Activated CD4-positive, alpha-beta T cell treated with anti-CD3 and anti-CD28 coated beads, Interleukin-2, amount 10 ng/mL, durations not matched to agents 7 days and 5 days (primary cell): Measurements from ENCODE around the gene SNRPA1. TPM values are rescaled to one million over a fixed set of nuclear protein-coding genes. Genes with fewer than 3 reads are reported as not detected.

Experiments
- CTCF ChIA-PET: fragments of 350-600 bp; sonication (Branson Sonifier 250); formaldehyde crosslinking; loops from one replicate; lab custom pipeline; 2021; ENCODE audit warnings: antibody characterized with exemption; lab: Charles Lee
- POLR2A ChIA-PET: fragments of 350-600 bp; sonication (Branson Sonifier 250); formaldehyde crosslinking; loops from one replicate; lab custom pipeline; 2021; ENCODE audit warnings: antibody characterized with exemption; lab: Charles Lee
- DNase-seq: peaks from one replicate; pipeline ENCODE4 v3.0.0-alpha.2; 2020
- H3K27ac Mint-ChIP-seq: one replicate; pipeline ENCODE4 v1.8.0; 2021; ENCODE audit warnings: mild to moderate bottlenecking, moderate library complexity, mixed read lengths
- H3K27me3 Mint-ChIP-seq: one replicate; pipeline ENCODE4 v1.8.0; 2021; ENCODE audit warnings: mixed read lengths
- H3K36me3 Mint-ChIP-seq: one replicate; pipeline ENCODE4 v1.8.0; 2021; ENCODE audit warnings: low read depth, mixed read lengths
- H3K4me1 Mint-ChIP-seq: one replicate; pipeline ENCODE4 v1.8.0; 2021; ENCODE audit warnings: mixed read lengths
- H3K4me3 Mint-ChIP-seq: one replicate; pipeline ENCODE4 v1.8.0; 2021; ENCODE audit warnings: mild to moderate bottlenecking, moderate library complexity, mixed read lengths
- H3K9me3 Mint-ChIP-seq: one replicate; pipeline ENCODE4 v1.8.0; 2021; ENCODE audit warnings: mixed read lengths
- total RNA-seq, 2 experiments: library from RNA; stranded (reverse); gene quantifications; one replicate each; pipeline ENCODE4 v1.2.3, GENCODE V29; 2021

SNRPA1 gene
- total RNA-seq, 2 experiments from 2014 or later: 92.8 to 109 TPM

- POLR2A ChIA-PET: interaction anchor here (2.3 kb wide), 1 partner anchor 256 kb away, joined by 4 read pairs; no protein-coding TSS in a partner anchor
- no peak overlapping the region for H3K4me3 Mint-ChIP-seq
Observed at GRCh38 chr15:101262551-101262950, 32.5 kb downstream of the SNRPA1 start.

DNA sequence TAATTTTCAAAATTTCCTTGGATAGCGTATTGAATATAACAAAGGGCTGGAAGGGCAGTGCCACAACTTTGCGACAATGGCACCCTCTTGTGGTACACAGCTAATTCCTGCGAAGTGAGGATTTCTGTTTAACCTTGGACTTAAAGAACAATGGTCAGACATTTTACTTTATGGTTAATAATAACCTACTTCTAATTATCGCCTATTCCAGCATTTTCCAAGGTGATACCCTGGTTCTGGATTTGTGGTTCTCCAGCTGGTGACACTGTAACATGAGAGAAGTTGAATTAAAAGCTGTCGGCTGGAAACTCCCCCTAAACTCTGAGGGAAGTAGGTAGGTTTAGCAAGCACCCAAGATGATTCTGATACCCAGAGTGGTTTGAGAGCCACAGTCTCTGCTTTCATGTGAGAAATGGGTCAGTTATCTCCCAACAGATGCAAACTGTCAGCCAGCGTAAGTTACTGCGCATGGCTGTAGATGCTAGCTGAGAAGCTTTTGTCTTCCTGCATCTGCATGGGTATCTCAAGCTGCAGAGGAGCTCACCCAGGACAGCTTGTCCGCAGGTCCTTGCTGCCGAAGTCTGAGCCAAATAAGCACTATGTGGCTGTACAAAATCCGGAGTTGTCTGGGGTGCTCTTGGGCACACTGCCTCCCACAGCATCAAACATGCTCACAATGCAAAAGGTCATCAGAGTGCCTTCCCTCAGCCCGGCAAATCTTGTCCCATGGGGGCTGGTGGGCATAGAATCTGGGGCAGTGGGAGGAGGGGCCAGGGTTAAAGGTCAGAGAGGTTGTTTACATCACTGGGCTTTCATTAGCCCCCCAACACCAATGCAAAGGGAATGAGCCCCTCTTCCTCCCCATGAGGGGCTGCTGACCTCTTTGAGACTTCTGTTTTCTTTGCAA lies 36.6 kb downstream of the SNRPA1 start:
- CTCF ChIA-PET: interaction anchor here (0.6 to 4.7 kb wide), 19 partner anchors 8 to 250 kb away, joined by 3 to 43 read pairs (median 6); no protein-coding TSS in a partner anchor
- Mint-ChIP-seq H3K27ac (no peak overlapping the region), H3K27me3 (peaks cover 15% of the 10 kb centered on the region), H3K36me3 (no peaks in the 10 kb centered on the region), H3K4me3 (no peak overlapping the region), H3K4me1 (peaks cover 30% of the 10 kb centered on the region), H3K9me3 (no peaks in the 10 kb centered on the region)
- peak; percentile 63 for DNase-seq
- POLR2A ChIA-PET: interaction anchor here (0.6 kb wide), 1 partner anchor 10 kb away, joined by 5 read pairs; no protein-coding TSS in a partner anchor

More at GRCh38 chr15:101262551-101262950, 32.5 kb downstream of the SNRPA1 start:
- CTCF ChIA-PET: interaction anchor here (0.5 to 2.1 kb wide), 2 partner anchors 27 to 177 kb away, joined by 3 to 4 read pairs; no protein-coding TSS in a partner anchor
- no peak for DNase-seq
- Mint-ChIP-seq H3K4me1 (peaks cover 6% of the 10 kb centered on the region), H3K27me3 (peaks cover 15% of the 10 kb centered on the region), H3K27ac (no peak overlapping the region), H3K36me3 (no peaks in the 10 kb centered on the region), H3K9me3 (no peaks in the 10 kb centered on the region)

DNA sequence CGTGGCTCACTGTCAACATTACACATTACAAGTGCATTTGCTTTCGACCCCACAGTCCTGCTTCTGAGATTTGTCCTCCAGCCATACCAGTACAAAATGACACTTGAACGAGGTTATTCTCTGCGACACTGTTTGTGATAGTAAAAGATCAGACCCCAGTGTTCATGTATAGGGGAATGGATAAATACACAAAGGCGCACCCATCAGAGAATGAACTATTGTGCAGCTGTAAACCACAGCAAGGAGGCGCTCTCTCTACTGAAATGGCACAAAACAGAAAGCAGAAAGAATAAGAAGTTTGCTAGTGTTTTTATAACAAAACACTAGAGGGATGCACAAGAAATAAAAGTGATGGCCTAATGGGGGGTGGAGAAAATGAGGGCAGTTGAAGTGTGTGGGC lies 38.3 kb downstream of the SNRPA1 start:
- POLR2A ChIA-PET: no interaction called here
- CTCF ChIA-PET: interaction anchor here (1.6 to 4.7 kb wide), 7 partner anchors 11 to 249 kb away, joined by 5 to 43 read pairs (median 13); no protein-coding TSS in a partner anchor
- H3K9me3 Mint-ChIP-seq: no peaks in the 10 kb centered on the region
- H3K27ac Mint-ChIP-seq: no peak overlapping the region
- peaks cover 15% of the 10 kb centered on the region for H3K27me3 Mint-ChIP-seq
- H3K4me3 Mint-ChIP-seq: no peak overlapping the region
- H3K36me3 Mint-ChIP-seq: no peaks in the 10 kb centered on the region
- DNase-seq: peak; percentile 41
- peaks cover 42% of the 10 kb centered on the region for H3K4me1 Mint-ChIP-seq

DNA sequence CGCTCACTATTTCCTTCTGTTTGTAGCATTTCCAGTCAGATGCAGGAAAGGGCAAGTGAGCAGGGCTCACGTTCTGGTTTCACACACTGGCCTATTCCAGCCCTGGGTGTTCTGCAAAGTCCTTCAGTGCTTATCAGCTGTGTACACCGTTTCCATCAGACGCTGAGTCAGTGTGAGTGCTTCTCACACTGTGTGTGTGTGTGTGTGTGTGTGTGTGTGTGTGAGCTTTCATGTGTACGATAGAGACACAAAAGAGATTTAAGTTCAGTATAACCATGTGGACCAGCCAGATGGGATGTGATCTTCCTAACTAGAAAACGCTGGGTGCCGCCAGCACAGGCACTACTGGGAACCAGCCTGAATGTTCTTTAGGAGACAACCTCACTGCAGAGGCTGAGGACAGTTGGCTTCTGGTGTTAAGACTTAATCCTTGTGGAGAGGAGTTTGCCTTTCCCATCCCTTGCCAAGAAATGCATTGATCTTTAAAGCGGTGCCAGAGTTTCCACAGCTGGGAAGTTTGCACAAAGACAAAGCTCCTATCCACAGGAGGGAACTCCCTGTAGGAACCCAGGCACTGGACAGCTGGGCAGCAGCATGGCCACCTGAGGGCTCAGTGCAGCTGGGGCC lies 39.3 kb downstream of the SNRPA1 start:
- Mint-ChIP-seq H3K27ac (no peak overlapping the region), H3K27me3 (peaks cover 15% of the 10 kb centered on the region), H3K4me3 (no peak overlapping the region), H3K4me1 (peaks cover 42% of the 10 kb centered on the region), H3K9me3 (no peaks in the 10 kb centered on the region), H3K36me3 (peaks cover 1% of the 10 kb centered on the region)
- CTCF ChIA-PET: interaction anchor here (0.7 to 4.7 kb wide), 13 partner anchors 11 to 338 kb away, joined by 3 to 43 read pairs (median 6); no protein-coding TSS in a partner anchor
- POLR2A ChIA-PET: no interaction called here
- no peak for DNase-seq

- ChIA-PET CTCF (interaction anchor here (1.3 to 4.7 kb wide), 8 partner anchors 10 to 247 kb away, joined by 3 to 43 read pairs (median 4); no protein-coding TSS in a partner anchor), POLR2A (no interaction called here)
- Mint-ChIP-seq H3K27me3 (peaks cover 12% of the 10 kb centered on the region), H3K27ac (no peak overlapping the region), H3K9me3 (no peaks in the 10 kb centered on the region), H3K4me1 (peaks cover 49% of the 10 kb centered on the region), H3K4me3 (no peak overlapping the region), H3K36me3 (peaks cover 8% of the 10 kb centered on the region)
- DNase-seq: no peak
Observed at GRCh38 chr15:101255051-101255395, 40.0 kb downstream of the SNRPA1 start.

GRCh38 chr15:101254157-101255050 lies 40.6 kb downstream of the SNRPA1 start:
- no peak overlapping the region for H3K4me3 Mint-ChIP-seq
- peaks cover 9% of the 10 kb centered on the region for H3K27me3 Mint-ChIP-seq
- no peaks in the 10 kb centered on the region for H3K9me3 Mint-ChIP-seq
- POLR2A ChIA-PET: no interaction called here
- H3K27ac Mint-ChIP-seq: no peak overlapping the region
- CTCF ChIA-PET: interaction anchor here (1.3 to 4.7 kb wide), 7 partner anchors 10 to 246 kb away, joined by 3 to 43 read pairs (median 6); no protein-coding TSS in a partner anchor
- H3K36me3 Mint-ChIP-seq: peaks cover 8% of the 10 kb centered on the region
- DNase-seq: no peak
- H3K4me1 Mint-ChIP-seq: peaks cover 55% of the 10 kb centered on the region

- H3K9me3 Mint-ChIP-seq: no peaks in the 10 kb centered on the region
- no peak for DNase-seq
- H3K27me3 Mint-ChIP-seq: no peaks in the 10 kb centered on the region
- peaks cover 64% of the 10 kb centered on the region for H3K4me1 Mint-ChIP-seq
- peak overlapping the region; percentile 97 for H3K27ac Mint-ChIP-seq
- ChIA-PET CTCF (interaction anchor here (0.9 to 2.2 kb wide), 7 partner anchors 10 to 245 kb away, joined by 3 to 10 read pairs (median 4); no protein-coding TSS in a partner anchor), POLR2A (no interaction called here)
- H3K36me3 Mint-ChIP-seq: peaks cover 14% of the 10 kb centered on the region
- H3K4me3 Mint-ChIP-seq: peak overlapping the region; percentile 89
Observed at GRCh38 chr15:101252836-101253235, 42.2 kb downstream of the SNRPA1 start.

DNA sequence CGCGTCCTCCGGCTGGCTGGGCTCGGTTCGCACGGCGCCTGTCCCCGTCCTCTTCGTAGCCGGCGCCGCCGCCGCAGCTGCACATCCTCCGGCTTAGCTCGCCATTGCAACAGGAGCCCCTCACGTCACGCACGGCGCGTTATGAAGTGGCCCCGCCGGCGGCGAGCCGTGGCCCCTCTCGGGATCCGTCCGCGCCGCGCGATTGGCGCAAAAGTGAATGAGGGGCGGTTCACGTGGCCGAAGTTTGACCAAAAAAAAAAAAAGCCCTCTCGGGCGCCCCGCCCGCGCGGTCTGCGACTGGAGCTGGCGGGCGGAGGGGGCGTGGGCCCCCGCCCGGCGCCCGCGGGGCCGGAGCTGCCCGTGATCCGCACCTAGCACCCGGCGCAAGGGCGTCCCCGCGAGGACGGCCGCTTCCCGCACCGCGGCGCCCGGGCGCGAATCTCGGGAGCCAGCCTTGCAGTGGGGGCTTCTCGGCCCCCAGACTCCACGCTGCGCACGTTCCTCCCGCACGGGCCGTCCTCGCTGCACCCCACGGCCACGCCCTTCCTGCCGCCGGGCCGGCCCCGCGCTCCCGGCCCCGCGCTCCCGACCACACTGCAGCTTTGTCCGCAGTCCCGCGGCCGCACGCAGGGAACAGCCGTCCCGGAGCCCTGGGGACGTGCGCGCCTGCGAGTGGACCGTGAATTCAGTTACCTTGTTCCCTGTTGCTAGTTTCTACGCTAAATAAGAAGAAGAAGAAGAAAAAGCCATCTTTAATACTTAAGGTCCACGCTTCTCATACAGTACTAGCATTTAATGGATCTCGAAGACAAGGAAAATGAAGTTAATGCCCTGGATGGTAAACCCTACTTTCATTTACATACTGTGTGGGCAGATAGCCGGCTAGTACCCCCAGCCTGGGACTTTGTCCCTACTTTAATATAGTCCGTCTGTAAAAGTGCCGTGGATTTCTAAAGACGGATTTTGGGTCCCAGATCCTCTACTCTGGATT lies 42.9 kb downstream of the SNRPA1 start, which contains the start of gene CHSY1:
Gene CHSY1, minus strand, starts transcription at position 219 of the 991 bp plus-strand sequence. CDS start 592 bp downstream, outside the sequence.
- CTCF ChIA-PET: interaction anchor here (0.6 to 2.2 kb wide), 14 partner anchors 9 to 244 kb away, joined by 3 to 10 read pairs (median 4); no protein-coding TSS in a partner anchor
- peak within 1 kb of the TSS; percentile 97 for H3K27ac Mint-ChIP-seq
- peaks cover 16% of the 10 kb centered on the region for H3K36me3 Mint-ChIP-seq
- no peaks in the 10 kb centered on the region for H3K9me3 Mint-ChIP-seq
- POLR2A ChIA-PET: interaction anchor here (1.0 kb wide), 1 partner anchor 140 kb away, joined by 3 read pairs; no protein-coding TSS in a partner anchor
- DNase-seq: peak; percentile 85
- H3K27me3 Mint-ChIP-seq: no peaks in the 10 kb centered on the region
- H3K4me1 Mint-ChIP-seq: peaks cover 71% of the 10 kb centered on the region
- H3K4me3 Mint-ChIP-seq: peak within 1 kb of the TSS; percentile 89

GRCh38 chr15:101250873-101251829 lies 43.9 kb downstream of the SNRPA1 start:
- Mint-ChIP-seq H3K27ac (peak overlapping the region; percentile 91), H3K36me3 (peaks cover 22% of the 10 kb centered on the region), H3K9me3 (no peaks in the 10 kb centered on the region), H3K27me3 (no peaks in the 10 kb centered on the region), H3K4me3 (peak overlapping the region; percentile 89), H3K4me1 (peaks cover 75% of the 10 kb centered on the region)
- ChIA-PET CTCF (interaction anchor here (0.5 to 2.2 kb wide), 13 partner anchors 8 to 243 kb away, joined by 3 to 10 read pairs (median 4); no protein-coding TSS in a partner anchor), POLR2A (interaction anchor here (1.0 kb wide), 1 partner anchor 139 kb away, joined by 3 read pairs; no protein-coding TSS in a partner anchor)
- DNase-seq: no peak

DNA sequence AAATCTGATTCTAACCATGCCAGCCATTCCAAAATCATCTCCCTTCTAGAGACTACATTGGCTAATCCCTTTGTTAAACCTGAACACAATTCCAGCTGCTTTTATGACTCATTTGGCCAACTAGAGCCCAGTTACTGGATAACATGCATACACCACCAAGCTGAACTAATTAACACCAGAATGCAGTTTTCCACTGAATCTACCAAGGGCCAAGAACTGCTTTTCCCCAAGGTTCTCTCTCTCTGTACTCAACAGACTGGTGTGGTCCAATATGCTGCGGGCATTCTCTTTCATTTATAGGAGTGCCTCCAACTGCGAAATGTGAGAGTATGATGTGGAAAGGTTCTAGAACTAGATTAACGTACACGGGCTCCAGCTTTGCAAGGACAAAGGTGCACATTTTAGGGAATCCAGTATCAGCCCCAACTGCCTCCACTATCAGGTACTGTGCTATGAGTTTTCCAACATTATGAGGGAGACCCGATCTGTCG lies 44.7 kb downstream of the SNRPA1 start:
- DNase-seq: no peak
- ChIA-PET CTCF (interaction anchor here (0.5 to 2.2 kb wide), 8 partner anchors 7 to 242 kb away, joined by 3 to 6 read pairs (median 3); no protein-coding TSS in a partner anchor), POLR2A (no interaction called here)
- Mint-ChIP-seq H3K9me3 (no peaks in the 10 kb centered on the region), H3K27ac (peak overlapping the region; percentile 91), H3K36me3 (peaks cover 27% of the 10 kb centered on the region), H3K4me3 (peak overlapping the region; percentile 89), H3K4me1 (peaks cover 78% of the 10 kb centered on the region), H3K27me3 (no peaks in the 10 kb centered on the region)
